GM10847 (cell line): ENCODE data around the gene SFMBT2.

Experiments
- POLR2A ChIP-seq: IDR thresholded peaks from 2 replicates; pipeline ENCODE4 v1.6.1; 2011; ENCODE audit not compliant: insufficient read length; ENCODE audit errors: extremely low read depth

Gene SFMBT2

DNA sequence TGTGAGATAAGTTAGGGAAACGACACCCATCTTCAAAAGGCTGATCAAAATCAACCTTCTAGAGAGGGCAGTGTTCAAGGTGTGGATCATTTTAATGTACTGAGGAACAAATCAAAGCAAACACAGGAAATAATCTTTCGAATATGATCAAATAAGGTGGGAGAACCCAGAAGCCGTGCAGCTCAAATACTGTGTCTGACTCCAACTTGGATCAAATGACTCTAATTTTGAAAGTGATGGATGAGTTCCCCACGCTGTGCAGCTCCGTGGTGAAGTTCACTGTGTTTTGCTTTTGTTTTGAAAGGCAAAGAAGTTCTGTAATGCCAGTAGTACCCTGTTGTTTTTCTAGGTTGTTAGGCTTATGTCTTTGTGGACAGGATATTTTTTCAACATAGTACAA lies 250.9 kb downstream of the SFMBT2 start:
- no peak for TF ChIP-seq POLR2A

DNA sequence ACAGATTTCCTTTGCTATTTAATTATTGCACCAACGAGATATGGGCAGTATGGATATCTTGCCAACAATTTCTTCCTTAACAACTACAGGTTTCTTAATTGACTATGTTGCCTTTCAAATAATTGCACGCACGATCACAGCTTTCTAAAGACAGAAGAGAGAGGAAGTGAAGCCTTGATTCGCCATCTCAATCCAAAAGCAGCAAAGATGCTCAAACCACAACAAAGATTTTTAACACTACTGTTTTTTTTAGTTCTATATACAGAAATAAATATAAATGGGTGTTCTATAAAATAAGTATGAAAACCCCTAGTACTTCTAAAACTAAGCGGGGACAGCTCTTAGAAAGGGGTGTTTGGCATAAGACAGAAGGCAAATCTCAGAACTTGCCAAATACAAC lies 251.3 kb downstream of the SFMBT2 start:
- TF ChIP-seq POLR2A = no peak

DNA sequence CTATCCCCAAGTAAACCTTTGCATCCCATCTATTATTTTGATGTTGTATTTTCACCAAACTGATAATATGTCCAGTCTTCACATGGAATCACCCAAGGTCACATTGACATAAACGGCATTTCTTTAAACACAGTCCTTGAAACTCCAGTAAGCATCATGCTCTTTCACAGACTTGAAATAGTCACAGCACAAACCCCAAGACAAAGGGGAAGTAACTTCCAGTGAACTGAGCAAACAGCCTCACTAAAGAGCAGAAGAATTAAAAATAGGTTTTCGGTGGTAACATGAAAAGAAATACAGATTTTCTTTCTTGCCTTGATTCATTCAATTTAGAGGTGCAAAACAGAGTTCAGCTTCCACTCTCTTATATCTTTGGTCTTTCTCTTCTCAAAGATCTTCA lies 253.7 kb downstream of the SFMBT2 start:
- TF ChIP-seq POLR2A = no peak

DNA sequence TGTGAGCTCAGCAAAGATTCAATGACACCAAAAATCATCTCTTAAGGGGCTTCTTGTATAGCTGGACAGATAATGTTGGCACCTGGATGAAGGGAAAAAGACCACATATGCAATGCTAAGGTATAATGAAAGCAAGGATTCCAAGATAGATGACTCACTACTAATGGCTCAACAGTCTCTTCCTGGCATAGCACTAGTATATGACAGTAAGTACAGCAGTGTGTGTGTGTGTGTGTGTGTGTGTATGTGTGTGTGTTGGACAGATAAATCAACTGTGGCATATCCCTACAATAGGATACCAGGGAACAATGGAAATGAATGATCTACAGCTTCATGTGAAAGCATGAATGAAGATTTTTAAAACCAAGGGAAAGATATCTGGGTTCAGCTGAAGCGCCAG lies 257.1 kb downstream of the SFMBT2 start:
- TF ChIP-seq POLR2A = no peak

DNA sequence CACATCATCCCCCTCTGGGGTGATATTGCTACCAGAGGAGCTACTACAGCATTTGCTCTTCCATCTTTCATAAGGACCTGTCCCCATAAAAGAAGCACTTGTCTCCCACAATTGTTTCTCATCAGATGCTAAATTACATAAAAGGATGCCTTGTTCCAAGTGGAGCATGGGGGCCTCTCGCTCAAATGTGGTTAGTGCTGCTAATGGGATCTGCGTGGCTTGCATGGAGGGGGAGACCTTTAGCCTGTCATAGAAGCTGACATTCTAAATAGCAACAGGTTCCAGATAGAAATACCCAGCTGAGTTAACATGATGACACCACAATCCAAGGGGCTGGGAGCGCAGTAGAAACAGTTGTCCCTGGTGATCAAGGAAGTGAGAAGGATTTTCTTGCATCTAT lies 257.9 kb downstream of the SFMBT2 start:
- no peak for TF ChIP-seq POLR2A

DNA sequence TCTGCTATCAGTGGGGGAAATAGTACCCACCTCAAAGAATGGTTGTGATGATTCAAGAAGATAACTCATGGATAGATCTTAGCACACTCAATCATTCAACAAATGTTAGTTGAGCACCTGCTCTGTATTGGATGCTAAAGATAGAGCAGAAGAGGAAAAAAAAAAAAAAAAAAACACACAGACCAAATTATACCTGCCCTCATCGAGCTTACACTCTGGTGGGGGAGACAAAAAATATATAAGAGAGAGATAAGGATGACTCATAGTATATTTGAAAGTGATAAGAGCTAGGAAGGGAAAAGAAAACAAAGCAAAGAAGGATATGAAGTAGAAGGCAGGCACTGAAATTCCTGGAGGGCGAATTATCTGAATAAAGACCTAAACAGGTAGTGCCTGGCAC lies 258.5 kb downstream of the SFMBT2 start:
- no peak for TF ChIP-seq POLR2A

DNA sequence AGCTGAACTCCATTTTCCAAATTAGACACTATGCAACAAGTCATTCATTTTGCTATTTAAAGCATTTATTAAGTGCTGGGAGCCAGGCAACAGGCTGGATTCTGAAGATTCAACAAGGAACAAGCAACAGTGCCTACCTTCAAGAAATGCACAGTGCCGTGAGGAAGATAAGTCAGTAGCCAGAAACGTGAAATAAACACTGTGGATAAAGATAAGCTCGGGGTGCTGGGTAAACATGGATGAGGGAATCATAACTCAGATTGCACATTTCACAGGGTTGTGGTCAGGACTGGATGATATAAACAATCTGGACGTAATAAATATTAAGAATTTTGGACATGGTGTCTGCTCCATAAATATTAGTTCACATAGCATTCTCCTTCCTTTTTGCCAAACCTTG lies 259.3 kb downstream of the SFMBT2 start:
- no peak for TF ChIP-seq POLR2A

DNA sequence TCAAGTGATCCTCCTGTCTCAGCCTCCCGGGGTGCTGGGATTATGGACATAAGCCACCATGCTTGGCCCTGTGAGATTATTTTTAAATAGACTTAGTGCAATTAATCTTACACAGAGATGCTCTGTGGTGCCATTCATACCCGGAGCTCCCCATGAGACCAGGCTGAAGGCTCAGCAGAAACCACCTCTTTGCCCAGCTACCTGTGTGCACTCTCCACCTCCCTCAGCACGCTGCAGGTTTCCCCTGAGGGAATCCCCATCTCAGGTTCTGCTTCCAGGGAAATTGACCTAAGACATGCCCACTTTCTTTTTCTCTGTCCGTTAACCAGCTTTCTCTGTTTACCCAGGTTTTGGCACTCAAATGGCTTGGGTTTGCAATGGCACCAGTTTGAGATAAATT lies 260.5 kb downstream of the SFMBT2 start:
- no peak for TF ChIP-seq POLR2A

DNA sequence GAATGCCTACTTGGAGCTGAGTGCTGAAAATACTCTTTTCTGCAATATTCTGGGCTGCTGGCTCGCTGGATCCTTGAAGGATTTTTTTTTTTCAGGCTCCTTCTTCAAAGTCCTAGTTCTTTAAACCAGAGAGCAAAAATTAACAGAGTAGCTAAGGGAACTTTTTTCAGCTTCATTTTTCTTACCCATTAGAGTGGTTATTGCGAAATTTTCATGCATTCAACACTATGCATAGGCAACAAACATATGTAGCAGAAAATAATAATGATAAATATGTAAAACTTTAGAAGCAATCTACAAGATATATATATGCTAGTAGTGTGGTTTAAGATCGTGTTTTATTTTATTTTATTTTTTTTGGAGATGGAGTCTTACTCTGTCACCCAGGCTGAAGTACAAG lies 264.6 kb downstream of the SFMBT2 start:
- TF ChIP-seq POLR2A = no peak

DNA sequence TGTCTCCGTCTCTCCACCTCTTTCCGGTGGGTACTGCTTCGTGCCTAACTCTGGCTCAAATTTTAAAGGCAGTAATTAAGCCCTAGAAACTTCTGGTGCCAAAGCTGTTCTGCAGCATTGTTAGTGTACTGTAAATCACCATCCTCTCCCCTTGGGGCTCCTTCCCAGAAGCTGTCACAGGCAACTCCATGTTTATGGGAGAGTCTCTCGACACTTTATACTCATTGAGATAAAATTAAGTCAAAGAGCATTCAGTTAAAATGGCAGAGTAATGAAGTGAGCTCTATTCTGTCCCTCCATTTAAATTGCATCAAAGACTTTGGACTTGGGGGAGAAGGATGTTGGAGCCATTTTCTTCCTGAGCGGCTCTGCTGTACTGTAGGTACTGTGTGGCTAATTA lies 274.8 kb downstream of the SFMBT2 start:
- no peak for TF ChIP-seq POLR2A

DNA sequence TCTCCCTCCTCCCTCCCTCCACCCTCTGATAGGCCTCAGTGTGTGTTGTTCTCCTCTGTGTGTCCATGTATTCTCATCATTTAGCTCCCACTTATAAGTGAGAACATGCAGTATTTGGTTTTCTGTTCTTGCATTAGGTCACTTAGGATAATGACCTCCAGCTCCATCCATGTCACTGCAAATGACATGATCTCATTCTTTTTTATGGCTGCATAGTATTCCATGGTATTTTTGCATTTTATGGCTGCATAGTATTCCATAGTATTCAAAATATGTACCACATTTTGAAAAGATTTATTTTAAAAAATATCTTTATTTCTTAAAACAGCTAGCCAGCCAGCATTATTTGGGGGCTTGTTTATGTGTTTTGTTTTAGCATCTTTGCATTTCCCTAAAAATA lies 275.6 kb downstream of the SFMBT2 start:
- no peak for TF ChIP-seq POLR2A

DNA sequence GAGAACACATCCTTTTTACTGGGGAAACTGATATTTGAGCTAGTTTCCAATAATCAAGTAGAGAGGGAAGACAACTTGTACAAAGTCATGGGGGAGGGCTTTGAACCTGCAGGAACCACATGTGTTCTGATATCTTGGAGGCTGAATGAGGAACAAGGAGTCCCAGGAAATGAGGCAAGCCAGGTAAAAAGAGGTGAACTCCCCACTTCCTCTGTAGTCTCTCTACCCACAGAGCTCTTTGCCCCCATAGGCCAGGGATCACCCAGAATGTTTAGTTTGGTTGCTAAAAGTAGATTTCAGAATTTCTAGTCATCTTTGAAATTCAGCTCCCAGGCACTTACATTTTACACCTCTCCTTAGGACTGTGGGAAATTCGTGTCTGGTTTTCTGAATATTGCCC lies 276.4 kb downstream of the SFMBT2 start:
- no peak for TF ChIP-seq POLR2A

DNA sequence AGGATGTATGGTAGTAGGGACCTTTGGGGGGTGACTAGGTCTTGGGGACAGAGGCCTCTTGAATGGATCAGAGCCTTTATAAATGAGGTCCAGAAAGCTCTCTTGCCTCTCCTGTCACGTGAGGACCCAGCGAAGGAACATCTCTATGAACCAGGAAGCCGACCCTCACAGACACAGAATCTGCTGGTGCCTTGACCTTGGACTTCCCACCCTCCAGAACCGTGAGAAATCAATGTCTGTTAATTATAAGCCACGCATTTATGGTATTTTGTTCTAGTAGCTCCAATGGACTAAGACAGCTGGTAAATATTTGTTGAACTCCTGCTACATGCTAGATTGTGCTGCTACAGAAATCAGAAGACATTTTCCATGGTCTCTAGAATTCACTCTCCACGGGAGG lies 276.9 kb downstream of the SFMBT2 start:
- no peak for TF ChIP-seq POLR2A

DNA sequence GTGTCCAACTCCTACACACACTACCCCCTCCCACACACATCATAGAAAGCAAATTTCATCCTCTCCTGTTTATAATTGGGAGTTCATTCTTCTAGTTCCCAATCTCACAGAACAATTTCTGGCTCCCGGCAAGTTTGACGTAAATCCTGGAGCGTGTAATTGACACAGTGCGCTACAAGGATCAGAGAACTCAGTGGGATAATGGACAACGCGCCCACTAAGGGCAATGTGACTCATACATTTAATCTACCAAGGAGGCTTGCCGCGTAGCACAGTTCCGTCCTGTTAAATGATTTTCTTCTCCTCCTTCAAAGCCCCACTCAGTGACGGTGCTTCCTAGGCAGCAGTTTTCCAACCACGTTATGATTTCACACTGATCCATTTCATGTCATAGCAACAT lies 277.6 kb downstream of the SFMBT2 start:
- TF ChIP-seq POLR2A = no peak

DNA sequence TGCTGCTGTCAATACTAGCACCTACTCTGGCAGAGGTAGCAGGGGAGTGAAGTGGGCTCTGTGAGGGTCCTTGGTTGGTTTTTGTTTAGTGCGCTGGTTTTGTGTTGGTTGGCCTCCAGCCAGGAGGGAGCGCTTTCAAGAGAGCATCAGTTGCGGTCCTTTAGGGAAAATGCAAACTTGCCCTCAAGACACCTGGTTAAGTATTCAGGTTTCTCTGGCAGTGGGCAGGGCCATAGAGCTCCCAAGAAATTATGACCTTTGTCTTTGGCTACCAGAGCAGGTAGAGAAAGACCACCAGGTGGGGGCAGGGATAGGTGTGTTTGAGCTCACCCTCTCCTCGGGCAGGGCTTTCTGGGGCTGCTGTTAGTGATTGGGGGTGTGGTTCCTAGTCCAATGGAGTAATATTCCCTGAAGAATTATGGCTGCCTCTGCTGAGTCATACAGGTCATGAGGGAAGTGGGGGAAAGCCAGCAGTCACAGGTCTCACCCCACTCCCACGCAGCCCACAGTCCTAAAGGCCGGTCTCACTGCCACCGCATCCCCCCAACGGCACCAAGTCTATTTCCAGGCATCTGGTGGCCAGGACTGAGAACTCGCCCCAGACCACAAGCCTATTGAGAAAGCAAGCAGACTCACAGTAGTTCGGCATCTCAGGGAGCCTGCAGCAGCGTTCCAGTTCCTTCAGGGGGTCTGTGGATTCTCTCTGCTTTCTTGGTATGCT lies 280.5 kb downstream of the SFMBT2 start:
- TF ChIP-seq POLR2A = no peak

DNA sequence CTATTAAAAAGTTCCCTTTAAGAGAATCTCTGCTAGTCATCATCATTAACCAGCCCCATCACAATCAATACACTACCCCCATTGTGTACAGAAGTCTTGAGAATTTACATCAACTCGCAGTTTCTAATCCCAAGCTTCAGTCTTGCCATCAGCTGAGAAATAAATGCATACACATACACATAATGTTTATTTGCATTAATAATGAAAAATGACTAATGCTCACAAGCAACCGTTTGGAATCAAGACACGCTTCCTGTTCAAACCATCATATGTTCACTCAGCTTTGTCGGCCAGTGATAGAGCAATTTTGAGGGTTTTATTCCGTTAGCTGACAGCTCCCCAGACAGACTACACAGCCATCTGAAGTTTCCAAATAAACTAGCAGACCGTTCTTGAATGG lies 287.1 kb downstream of the SFMBT2 start:
- TF ChIP-seq POLR2A = no peak

DNA sequence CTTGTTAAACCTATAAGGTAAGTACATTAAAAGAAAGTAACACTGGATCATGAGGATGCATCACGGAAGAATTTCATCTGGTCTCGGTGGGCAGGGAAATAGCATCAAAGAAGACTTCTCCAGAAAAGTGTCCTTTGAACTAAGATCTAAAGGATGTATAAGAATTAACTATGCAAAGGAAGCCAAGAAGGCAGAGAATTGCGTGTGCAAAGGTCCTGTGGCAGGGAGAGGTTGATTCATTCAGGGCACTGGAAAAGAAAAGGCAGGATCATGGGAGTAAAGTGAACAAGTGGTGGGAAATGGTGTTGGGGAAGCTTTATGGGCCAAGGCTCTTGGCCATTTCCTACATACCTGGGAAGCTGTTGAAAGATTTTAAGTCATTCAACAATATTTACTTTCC lies 288.3 kb downstream of the SFMBT2 start:
- TF ChIP-seq POLR2A = no peak
